Colonic mucosa (tissue), 4 donors: ENCODE data around the gene VASN. TPM values are rescaled to one million over a fixed set of nuclear protein-coding genes. Genes with fewer than 3 reads are reported as not detected.

Experiments
- DNase-seq: peaks from one replicate; pipeline ENCODE4 v3.0.0-alpha.2; 2020
- H3K27ac ChIP-seq: fragments of 200-600 bp; one replicate; pipeline ENCODE4 v1.8.0; 2021
- H3K27me3 ChIP-seq: fragments of 200-600 bp; one replicate; pipeline ENCODE4 v1.8.0; 2021
- H3K36me3 ChIP-seq: fragments of 200-600 bp; one replicate; pipeline ENCODE4 v1.8.0; 2021
- H3K4me1 ChIP-seq: fragments of 200-600 bp; one replicate; pipeline ENCODE4 v1.8.0; 2021; ENCODE audit warnings: mild to moderate bottlenecking
- H3K4me3 ChIP-seq: fragments of 200-600 bp; one replicate; pipeline ENCODE4 v1.8.0; 2021
- H3K9ac ChIP-seq, 2 donors: one replicate each; pipeline ENCODE4 v1.7.0; 2013; ENCODE audit warnings: control low read depth in 2 of 2, low read depth in 2 of 2, low read length in 2 of 2
- H3K9me3 ChIP-seq: fragments of 200-600 bp; one replicate; pipeline ENCODE4 v1.8.0; 2021
- intact Hi-C: fragments of 100-400 bp; cut with DNase I; formaldehyde crosslinking; loops from one replicate; pipeline ENCODE4 v1.14.1; 2022
- total RNA-seq, 2 donors: library from RNA; stranded (reverse); fragmentation: NEBNext Ultra II Directional in 1 of 2; extraction: Animal tissue kit (Norgen Biotek cat#: 25700) in 1 of 2; gene quantifications; one replicate each; pipeline ENCODE4 v1.2.1, GENCODE V29; 2021
- TF ChIP-seq, protein P1 (sequence below): fragments of 200-600 bp; IDR thresholded peaks from one replicate; pipeline ENCODE4 v1.8.0; 2022; ENCODE audit warnings: antibody characterized with exemption, mild to moderate bottlenecking
- donor health status: healthy.
- donor health status: DM: no; HTN: no; CAD: no.
- donor health status: DM: no; HTN: no; CAD: no.

VASN gene
- total RNA-seq, 2 donors from 2014 or later, result 2.7 to 4.1 TPM

DNA sequence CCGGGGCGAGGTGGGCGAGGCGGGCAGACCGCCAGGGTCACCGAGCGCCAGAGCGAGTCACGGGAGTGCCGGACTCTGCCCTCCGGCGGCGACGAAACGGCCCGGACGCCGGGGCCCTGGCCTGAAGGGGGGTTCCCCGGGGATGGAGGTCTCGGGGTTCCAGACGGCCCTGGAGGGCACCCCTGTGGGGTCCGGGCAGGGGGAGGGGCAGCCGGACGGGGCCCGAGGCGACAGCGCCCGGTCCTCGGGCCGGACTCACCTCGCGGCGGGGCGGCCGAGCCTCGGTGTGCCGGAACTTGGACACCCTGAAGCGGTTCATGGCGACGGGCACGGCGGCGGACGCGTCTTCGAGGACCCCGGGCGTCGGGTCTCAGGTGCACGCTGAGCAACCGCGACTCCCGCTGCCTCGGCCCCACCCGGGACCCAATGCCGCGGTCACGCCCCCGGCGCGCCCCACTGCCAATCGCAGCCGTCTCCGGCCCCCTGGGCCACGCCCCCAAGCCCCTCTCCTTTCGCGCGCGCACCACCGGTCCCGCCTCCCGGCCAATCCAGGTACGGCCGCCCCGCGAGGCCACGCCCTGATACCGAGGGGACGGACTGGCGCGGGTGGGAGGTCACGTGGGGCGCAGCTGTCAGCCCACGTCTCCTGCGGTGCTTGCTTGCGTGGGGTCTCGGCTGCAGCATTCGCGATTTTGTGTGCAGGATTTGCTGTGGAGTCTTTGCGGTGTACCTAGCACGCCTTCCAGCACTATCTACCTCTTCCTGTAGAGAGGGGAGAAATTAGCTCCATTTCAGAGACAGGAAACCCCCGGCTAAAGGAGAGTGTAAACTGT lies 44.8 kb downstream of the VASN start, which contains the start of gene CORO7:
CORO7 (minus strand) TSS at position 397 of the 833 bp plus-strand sequence; CDS start at position 319, 78 bp downstream.
- Histone ChIP-seq H3K27me3 (no peaks in the 10 kb centered on the region), H3K4me3 (peak within 1 kb of the TSS; percentile 86), H3K9me3 (no peaks in the 10 kb centered on the region), H3K27ac (peak within 1 kb of the TSS; percentile 84), H3K36me3 (no peaks in the 10 kb centered on the region), H3K4me1 (no peaks in the 10 kb centered on the region), H3K9ac (peak within 1 kb of the TSS; percentile 92 to 98)
- peak; percentile 99 for DNase-seq
- TF ChIP-seq, protein P1, sequence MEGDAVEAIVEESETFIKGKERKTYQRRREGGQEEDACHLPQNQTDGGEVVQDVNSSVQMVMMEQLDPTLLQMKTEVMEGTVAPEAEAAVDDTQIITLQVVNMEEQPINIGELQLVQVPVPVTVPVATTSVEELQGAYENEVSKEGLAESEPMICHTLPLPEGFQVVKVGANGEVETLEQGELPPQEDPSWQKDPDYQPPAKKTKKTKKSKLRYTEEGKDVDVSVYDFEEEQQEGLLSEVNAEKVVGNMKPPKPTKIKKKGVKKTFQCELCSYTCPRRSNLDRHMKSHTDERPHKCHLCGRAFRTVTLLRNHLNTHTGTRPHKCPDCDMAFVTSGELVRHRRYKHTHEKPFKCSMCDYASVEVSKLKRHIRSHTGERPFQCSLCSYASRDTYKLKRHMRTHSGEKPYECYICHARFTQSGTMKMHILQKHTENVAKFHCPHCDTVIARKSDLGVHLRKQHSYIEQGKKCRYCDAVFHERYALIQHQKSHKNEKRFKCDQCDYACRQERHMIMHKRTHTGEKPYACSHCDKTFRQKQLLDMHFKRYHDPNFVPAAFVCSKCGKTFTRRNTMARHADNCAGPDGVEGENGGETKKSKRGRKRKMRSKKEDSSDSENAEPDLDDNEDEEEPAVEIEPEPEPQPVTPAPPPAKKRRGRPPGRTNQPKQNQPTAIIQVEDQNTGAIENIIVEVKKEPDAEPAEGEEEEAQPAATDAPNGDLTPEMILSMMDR, result no peak
- intact Hi-C loops, result no loop called here

DNA sequence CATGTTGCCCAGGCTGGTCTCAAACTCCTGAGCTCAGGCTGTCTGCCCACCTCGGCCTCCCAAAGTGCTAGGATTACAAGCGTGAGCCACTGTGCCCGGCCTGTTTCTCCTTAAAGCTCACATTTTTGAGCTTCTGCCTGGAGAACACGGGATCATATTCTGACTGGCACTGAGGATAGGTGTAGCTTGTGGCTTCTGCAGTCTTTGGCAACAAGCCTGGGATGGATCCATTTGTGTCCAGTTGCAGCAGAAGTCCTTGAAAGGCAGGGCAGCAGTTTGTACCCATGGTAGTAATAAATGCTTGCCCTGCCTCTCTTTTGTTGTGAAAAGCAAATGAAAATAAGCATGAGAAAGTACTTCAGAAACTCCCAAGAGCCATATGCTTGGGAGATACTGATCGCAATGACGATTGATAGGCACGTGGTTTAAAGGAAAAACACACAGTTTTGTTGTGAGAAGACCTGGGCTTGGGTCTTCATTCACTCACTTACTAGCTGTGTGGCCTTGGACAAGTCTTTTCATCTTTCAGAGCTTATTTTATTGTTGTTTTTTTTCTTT lies 47.8 kb downstream of the VASN start:
- Histone ChIP-seq H3K4me1 (no peaks in the 10 kb centered on the region), H3K9ac (peak overlapping the region in 1 of 2 donors; percentile 19), H3K36me3 (no peaks in the 10 kb centered on the region), H3K4me3 (no peak overlapping the region), H3K27ac (no peak overlapping the region), H3K27me3 (no peaks in the 10 kb centered on the region), H3K9me3 (no peaks in the 10 kb centered on the region)
- TF ChIP-seq, protein P1, result no peak
- intact Hi-C loops, result no loop called here
- DNase-seq, result no peak

DNA sequence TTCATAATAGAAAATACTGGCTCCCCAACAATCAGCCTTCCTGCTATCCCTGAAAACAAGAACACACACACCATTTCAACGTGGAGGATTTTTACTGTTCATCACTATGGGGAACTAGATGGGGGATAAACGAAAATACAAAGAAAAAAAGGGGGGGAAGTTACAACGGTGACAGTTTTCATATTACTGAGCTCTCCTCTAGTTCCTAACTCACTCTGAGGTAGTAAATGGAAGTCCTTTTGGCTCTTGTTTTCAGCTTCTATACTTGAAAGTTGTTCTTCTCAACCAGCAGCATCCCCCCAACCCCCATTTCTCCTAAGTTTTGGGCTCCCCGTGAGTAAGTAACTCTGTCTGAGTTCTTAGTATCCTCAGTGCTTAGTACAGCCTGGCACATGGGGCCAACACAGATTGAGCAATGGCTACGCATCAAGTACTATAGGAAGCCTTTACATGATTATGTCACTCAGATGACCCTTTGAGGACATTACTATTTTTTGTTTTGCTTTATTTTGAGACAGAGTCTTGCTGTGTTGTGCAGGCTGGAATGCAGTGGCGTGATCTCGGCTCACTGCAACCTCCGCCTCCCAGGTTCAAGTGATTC lies 49.0 kb downstream of the VASN start:
- TF ChIP-seq, protein P1, result no peak
- no peak overlapping the region for H3K27ac ChIP-seq
- no peak for DNase-seq
- H3K9me3 ChIP-seq, result no peaks in the 10 kb centered on the region
- H3K36me3 ChIP-seq, result no peaks in the 10 kb centered on the region
- H3K27me3 ChIP-seq, result no peaks in the 10 kb centered on the region
- intact Hi-C loops, result loop anchor here (10.0 kb wide), 1 partner anchor 54 kb away; the partner anchor contains the start of genes HMOX2 and NMRAL1
- H3K9ac ChIP-seq, result peak overlapping the region in 1 of 2 donors; percentile 21
- no peaks in the 10 kb centered on the region for H3K4me1 ChIP-seq
- no peak overlapping the region for H3K4me3 ChIP-seq

DNA sequence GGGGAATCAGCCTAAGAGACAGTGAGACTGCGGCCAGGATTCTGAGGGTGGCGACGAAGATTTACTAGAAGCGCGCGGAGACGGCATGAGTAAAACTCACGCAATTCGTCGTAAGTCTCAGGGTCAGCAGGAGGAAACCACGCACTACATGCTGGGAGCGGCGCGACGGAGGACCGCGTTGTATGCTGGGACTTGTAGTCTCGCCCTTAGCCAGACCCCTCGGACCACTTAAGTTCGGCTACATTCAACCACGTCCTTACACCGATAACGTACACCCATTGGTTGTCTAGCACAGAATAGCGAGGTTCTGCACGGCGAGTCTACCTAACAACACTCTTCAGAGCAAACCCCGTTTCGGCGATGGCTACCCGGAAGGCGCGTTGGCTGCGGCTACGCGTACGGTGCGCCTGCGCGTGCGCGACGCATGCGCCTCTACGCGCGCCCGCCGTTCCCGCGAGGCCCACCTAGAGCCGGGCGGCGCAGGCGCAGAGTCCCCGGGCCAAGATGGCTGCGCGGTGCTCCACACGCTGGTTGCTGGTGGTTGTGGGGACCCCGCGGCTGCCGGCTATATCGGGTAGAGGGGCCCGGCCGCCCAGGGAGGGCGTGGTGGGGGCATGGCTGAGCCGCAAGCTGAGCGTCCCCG lies 53.9 kb downstream of the VASN start, which contains the start of gene DNAJA3:
DNAJA3 (plus strand) TSS at position 491 of the 643 bp plus-strand sequence; CDS start at position 505, 14 bp downstream.
- no peaks in the 10 kb centered on the region for H3K9me3 ChIP-seq

More for the DNA sequence above, 53.9 kb downstream of the VASN start, which contains the start of gene DNAJA3:
- Histone ChIP-seq H3K4me3 (peak within 1 kb of the TSS; percentile 88), H3K27ac (peak within 1 kb of the TSS; percentile 86), H3K4me1 (peaks cover 7% of the 10 kb centered on the region), H3K9ac (peak within 1 kb of the TSS; percentile 76 to 95), H3K36me3 (no peaks in the 10 kb centered on the region), H3K27me3 (no peaks in the 10 kb centered on the region)
- intact Hi-C loops, result loop anchor here (10.0 kb wide), 1 partner anchor 49 kb away; the partner anchor contains the start of genes HMOX2 and NMRAL1
- peak; percentile 92 for DNase-seq
- TF ChIP-seq, protein P1, result no peak
